T47D (cell line): ENCODE measurements around the gene SEC22A.

Experiments used
- DNase-seq, 2 experiments: peaks; one replicate each; pipeline versions ENCODE4 v3.0.0 to v3.0.0-alpha.2; 2011 to 2012; ENCODE audit warnings: low read depth in 1 of 2, low spot score in 1 of 2
- JUND ChIP-seq: IDR thresholded peaks from 2 replicates; pipeline ENCODE4 v1.6.1; 2012; ENCODE audit warnings: low read depth
- in situ Hi-C: cut with HindIII; loops from 2 replicates; pipeline ENCODE4 v1.10.0; 2016; ENCODE audit warnings: low sequenced_read_pairs, low pct_unique_long_range_greater_than_20kb

SEC22A gene

DNA sequence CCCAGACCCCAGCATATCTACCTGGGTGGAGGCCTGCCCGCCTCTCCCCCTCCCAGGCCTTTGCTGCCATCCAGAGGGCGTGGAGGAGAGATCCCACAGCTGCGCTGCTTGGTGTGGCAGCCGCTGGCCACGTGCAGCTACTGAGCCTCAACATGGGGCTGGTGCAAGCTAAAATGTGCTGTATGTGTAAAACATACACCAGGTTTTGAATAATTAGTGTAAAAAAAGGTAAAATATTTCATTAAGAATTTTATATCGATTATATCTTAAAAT, 95.8 kb downstream of the SEC22A start:
- no peak for TF ChIP-seq JUND
- DNase-seq, result no peak
- in situ Hi-C loops, result no loop called here

- in situ Hi-C loops, result no loop called here
- TF ChIP-seq JUND, result no peak
- no peak for DNase-seq
These were observed 97.2 kb downstream of the SEC22A start for GRCh38 chr3:123298903-123299302.

DNA sequence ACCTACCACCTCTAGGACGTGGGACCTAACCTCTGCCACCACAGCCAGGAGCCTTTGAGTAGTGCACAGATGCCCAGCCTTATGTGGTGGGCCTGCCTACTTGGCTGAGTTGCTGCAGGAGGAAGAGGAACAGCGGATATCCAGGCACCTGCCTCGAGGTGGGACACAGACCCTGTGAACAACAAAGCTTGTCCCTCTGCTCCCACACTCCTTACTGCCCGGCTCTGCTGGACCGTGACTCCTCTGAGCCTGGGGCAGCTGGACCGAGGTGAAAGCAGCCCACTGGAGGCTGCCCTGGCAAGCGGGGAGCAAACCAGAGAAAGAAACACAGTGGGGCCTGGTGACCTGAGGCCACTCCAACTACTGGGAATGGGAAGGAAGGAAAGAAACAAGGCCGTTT, 97.8 kb downstream of the SEC22A start:
- no peak for TF ChIP-seq JUND
- in situ Hi-C loops, result no loop called here

GRCh38 chr3:123300056-123300455, 98.3 kb downstream of the SEC22A start:
- TF ChIP-seq JUND, result no peak
- no peak for DNase-seq
- in situ Hi-C loops, result no loop called here

More for the DNA sequence above, 97.8 kb downstream of the SEC22A start:
- DNase-seq, result no peak

GRCh38 chr3:123300583-123300982, 98.8 kb downstream of the SEC22A start:
- in situ Hi-C loops, result no loop called here
- DNase-seq, result no peak
- TF ChIP-seq JUND, result no peak

DNA sequence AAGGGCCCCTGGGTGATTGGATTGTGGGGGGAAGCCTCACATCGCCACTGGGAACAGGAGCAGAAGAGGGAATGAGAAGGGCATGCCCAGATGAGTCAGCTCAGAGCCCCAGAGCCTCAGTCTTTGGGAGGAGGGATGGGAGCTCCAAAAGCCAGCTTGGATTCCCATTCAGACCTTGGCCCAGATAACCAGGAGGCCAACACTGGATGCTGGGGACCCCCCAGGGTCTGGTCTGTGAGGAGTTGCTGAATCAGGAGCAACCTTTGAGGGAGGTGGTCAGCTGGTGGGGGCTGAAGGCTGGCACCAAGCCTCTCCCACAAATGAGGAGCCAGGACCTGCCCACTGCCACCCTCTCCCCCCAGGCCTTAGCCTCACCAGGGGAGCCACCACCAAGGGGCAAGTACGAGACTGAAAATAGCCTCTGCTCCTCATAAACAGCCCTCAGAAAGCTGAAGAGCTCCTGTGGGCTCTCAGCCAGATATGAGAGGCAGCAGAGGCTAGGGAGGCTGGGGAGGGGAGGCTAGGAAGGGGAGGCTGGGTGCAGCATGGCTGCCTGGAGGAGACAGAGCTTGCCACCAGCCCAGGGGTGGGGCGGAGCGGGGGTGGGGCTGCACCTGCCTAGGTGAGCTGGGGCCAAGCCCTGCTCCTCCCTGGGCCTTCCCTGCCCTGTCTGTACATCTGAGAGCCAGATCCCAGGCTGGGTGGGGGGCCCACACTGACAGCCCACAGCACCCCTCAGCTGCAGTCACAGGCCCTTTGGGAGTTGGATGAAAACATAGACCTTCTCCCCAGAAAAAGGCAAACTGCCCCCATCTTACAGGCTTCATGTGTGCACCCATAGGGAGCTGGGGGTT, 99.8 kb downstream of the SEC22A start:
- DNase-seq, result no peak
- in situ Hi-C loops, result no loop called here
- no peak for TF ChIP-seq JUND

- TF ChIP-seq JUND, result no peak
- DNase-seq, result no peak
- in situ Hi-C loops, result no loop called here
These were observed 101.2 kb downstream of the SEC22A start for GRCh38 chr3:123302961-123303360.

DNA sequence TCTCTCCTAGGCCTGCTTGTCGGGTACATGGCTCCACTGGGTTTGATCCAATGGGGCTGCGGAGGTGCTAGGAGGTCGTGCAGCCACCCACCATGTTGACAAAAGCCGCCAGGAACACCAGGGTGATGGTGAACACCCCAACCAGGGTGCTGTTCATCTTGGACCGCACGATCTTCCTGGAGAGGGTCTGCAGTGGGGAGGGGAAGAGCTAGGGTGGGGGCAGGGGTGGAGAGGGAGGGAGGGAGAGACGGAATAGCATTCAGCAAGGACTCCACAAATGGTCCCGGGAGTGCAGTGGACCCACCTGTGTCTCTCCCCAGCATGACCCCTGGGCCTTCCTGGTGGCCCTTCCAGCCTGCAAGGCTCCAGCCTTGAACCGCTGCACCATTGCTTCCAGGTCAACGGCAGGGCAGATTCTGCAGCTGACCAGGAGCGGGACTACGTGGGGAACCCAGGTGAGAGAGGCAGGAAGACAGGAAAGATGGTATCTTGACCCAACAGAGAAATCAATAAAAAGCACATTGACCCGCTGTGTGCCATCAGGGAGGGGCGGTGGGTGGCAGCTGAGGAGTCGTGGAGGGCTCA, 102.3 kb downstream of the SEC22A start:
- in situ Hi-C loops, result no loop called here
- DNase-seq, result no peak
- no peak for TF ChIP-seq JUND

- DNase-seq, result no peak
- in situ Hi-C loops, result no loop called here
- no peak for TF ChIP-seq JUND
These were observed 103.4 kb downstream of the SEC22A start for GRCh38 chr3:123305192-123305591.

DNA sequence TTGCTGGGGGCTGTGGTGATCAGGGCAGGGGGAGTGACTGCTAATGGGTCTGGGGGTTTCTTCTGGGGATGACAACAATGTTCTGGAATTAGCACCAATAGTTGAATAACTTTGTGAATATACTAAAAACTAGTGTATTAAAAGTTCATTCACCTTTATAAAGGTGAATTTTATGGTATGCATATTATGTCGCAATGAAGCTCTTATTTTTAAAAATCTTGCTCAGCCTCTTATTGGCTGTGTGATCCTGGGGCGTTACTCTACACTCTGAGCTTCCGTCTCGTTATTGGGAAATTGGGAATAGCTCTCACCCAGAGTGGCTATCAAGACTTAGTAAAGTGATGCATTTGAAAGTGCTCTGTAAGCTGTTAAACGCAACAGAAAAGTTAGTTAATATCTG, 105.3 kb downstream of the SEC22A start:
- no peak for TF ChIP-seq JUND
- DNase-seq, result no peak
- in situ Hi-C loops, result no loop called here

- TF ChIP-seq JUND, result no peak
- DNase-seq, result no peak
- in situ Hi-C loops, result no loop called here
These were observed 108.4 kb downstream of the SEC22A start for GRCh38 chr3:123310186-123310585.

- in situ Hi-C loops, result no loop called here
- no peak for TF ChIP-seq JUND
- DNase-seq, result no peak
These were observed 109.0 kb downstream of the SEC22A start for GRCh38 chr3:123310741-123311140.

DNA sequence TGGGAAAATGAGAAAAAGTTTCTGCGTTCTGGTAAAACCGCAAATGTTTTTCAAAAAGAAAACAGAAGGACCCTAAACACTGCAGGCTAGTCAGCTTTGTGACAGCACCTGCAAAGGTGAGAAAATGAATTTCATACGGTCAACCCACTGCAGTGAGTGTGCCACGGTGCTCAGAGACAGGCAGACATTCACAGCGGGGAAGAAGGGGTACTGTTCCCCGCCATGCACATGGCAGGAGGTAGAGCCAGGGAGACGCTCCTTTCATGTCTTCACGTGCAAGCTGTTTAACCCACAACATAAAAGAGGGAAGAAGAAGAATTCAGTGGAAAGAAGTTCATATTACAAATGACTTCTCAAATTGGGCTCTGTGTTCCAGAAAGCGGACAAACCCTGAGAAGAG, 109.5 kb downstream of the SEC22A start:
- no peak for TF ChIP-seq JUND
- in situ Hi-C loops, result no loop called here
- DNase-seq, result no peak
